IMR-90 (cell line): ENCODE data around the gene RRAGA. TPM values are rescaled to one million over a fixed set of nuclear protein-coding genes. Genes with fewer than 3 reads are reported as not detected.

Experiments used
- ATAC-seq: fragments of 200-7000 bp; cut with Tn5 transposase; 2 replicates; pipeline ENCODE4 v1.9.1; 2020; ENCODE audit warnings: low read depth, mild to moderate bottlenecking, moderate library complexity
- BruUV-seq: library from RNA; stranded (reverse); fragments of 400-500 nt; replicated peaks from 2 replicates; lab custom pipeline; 2021; lab: Mats Ljungman, UMichigan
- CTCF ChIA-PET: fragments of 300-600 bp; formaldehyde crosslinking; extraction: SDS; loops from one replicate; lab custom pipeline; 2021; ENCODE audit warnings: antibody characterized with exemption; lab: Yijun Ruan, JAX
- POLR2A ChIA-PET: fragments of 300-600 bp; sonication (Branson Sonifier 250); formaldehyde crosslinking; loops from one replicate; lab custom pipeline; 2022; ENCODE audit warnings: antibody characterized with exemption; ENCODE audit not compliant: unreplicated experiment; lab: Charles Lee
- DNase-seq: peaks from one replicate; pipeline ENCODE4 v3.0.0; 2013
- H2AFZ ChIP-seq: replicated peaks from 2 replicates; pipeline ENCODE3; 2013; ENCODE audit warnings: low read length, mild to moderate bottlenecking; ENCODE audit not compliant: poor library complexity
- H2AK5ac ChIP-seq: 2 replicates; pipeline ENCODE4 v1.6.1; 2013; ENCODE audit warnings: low read depth, low read length, inconsistent platforms
- H2AK9ac ChIP-seq: replicated peaks from 2 replicates; pipeline ENCODE3; 2013; ENCODE audit warnings: mild to moderate bottlenecking, low read depth, low read length, moderate library complexity; ENCODE audit not compliant: poor library complexity
- H2BK120ac ChIP-seq: 2 replicates; pipeline ENCODE4 v1.6.1; 2013; ENCODE audit warnings: low read depth, low read length, inconsistent platforms
- H2BK15ac ChIP-seq: 3 replicates; pipeline ENCODE4 v1.6.1; 2013; ENCODE audit warnings: low read depth, low read length, inconsistent platforms
- H2BK20ac ChIP-seq: 2 replicates; pipeline ENCODE4 v1.6.1; 2013; ENCODE audit warnings: low read depth, mild to moderate bottlenecking, inconsistent platforms, low read length, moderate library complexity
- H2BK5ac ChIP-seq: 2 replicates; pipeline ENCODE4 v1.6.1; 2013; ENCODE audit warnings: mild to moderate bottlenecking, low read depth, low read length, inconsistent platforms; ENCODE audit not compliant: poor library complexity, severe bottlenecking
- H3K14ac ChIP-seq: replicated peaks from 2 replicates; pipeline ENCODE4 v1.6.1; 2013; ENCODE audit warnings: low read depth, low read length, inconsistent platforms
- H3K18ac ChIP-seq: 2 replicates; pipeline ENCODE4 v1.6.1; 2013; ENCODE audit warnings: low read depth, low read length, control low read depth
- H3K23ac ChIP-seq: 2 replicates; pipeline ENCODE4 v1.6.1; 2013; ENCODE audit warnings: low read depth, low read length, inconsistent platforms
- H3K27ac ChIP-seq: 2 replicates; pipeline ENCODE4 v1.5.1; 2013; ENCODE audit warnings: mild to moderate bottlenecking, control low read depth, low read length; ENCODE audit not compliant: insufficient read depth
- H3K27me3 ChIP-seq: 2 replicates; pipeline ENCODE4 v1.6.1; 2013; ENCODE audit warnings: low read length; ENCODE audit not compliant: control insufficient read depth, insufficient read depth
- H3K36me3 ChIP-seq: 2 replicates; pipeline ENCODE4 v1.6.1; 2013; ENCODE audit warnings: low read length, mixed read lengths; ENCODE audit not compliant: control insufficient read depth, insufficient read depth
- H3K4ac ChIP-seq: 2 replicates; pipeline ENCODE4 v1.6.1; 2013; ENCODE audit warnings: low read depth, low read length, inconsistent platforms
- H3K4me1 ChIP-seq: 2 replicates; pipeline ENCODE4 v1.6.1; 2013; ENCODE audit warnings: low read length, mixed read lengths; ENCODE audit not compliant: control insufficient read depth, insufficient read depth
- H3K4me2 ChIP-seq: 2 replicates; pipeline ENCODE4 v1.6.1; 2013; ENCODE audit warnings: low read depth, mild to moderate bottlenecking, control low read depth, low read length, moderate library complexity
- H3K4me3 ChIP-seq: 2 replicates; pipeline ENCODE4 v1.5.1; 2013; ENCODE audit warnings: low read depth, mild to moderate bottlenecking, control low read depth, low read length, moderate library complexity; ENCODE audit not compliant: insufficient read depth
- H3K56ac ChIP-seq: 2 replicates; pipeline ENCODE4 v1.6.1; 2013; ENCODE audit warnings: low read length, inconsistent platforms; ENCODE audit not compliant: insufficient read depth; ENCODE audit errors: extremely low read depth
- H3K79me1 ChIP-seq, 2 experiments: 2 replicates each; pipeline ENCODE4 v1.6.1; 2013; ENCODE audit warnings: low read length in 2 of 2, inconsistent platforms in 1 of 2, low read depth in 1 of 2
- H3K9ac ChIP-seq: 2 replicates; pipeline ENCODE4 v1.6.1; 2013; ENCODE audit warnings: low read depth, low read length, control low read depth
- H3K9me1 ChIP-seq: 2 replicates; pipeline ENCODE4 v1.6.1; 2013; ENCODE audit warnings: low read length, inconsistent platforms; ENCODE audit not compliant: insufficient read depth
- H3K9me3 ChIP-seq: 2 replicates; pipeline ENCODE4 v1.6.1; 2013; ENCODE audit warnings: low read length; ENCODE audit not compliant: control insufficient read depth, insufficient read depth
- H4K20me1 ChIP-seq: 2 replicates; pipeline ENCODE4 v1.6.1; 2013; ENCODE audit warnings: low read length, inconsistent platforms; ENCODE audit not compliant: insufficient read depth
- H4K5ac ChIP-seq: 2 replicates; pipeline ENCODE4 v1.6.1; 2013; ENCODE audit warnings: mild to moderate bottlenecking, low read depth, low read length, control low read depth
- H4K8ac ChIP-seq, 2 experiments: 2 replicates each; pipeline ENCODE4 v1.6.1; 2013; ENCODE audit warnings: low read depth in 2 of 2, low read length in 2 of 2, control low read depth in 1 of 2, inconsistent platforms in 1 of 2
- H4K91ac ChIP-seq: 2 replicates; pipeline ENCODE4 v1.6.1; 2013; ENCODE audit warnings: low read depth, low read length, inconsistent platforms; ENCODE audit not compliant: insufficient read depth
- CHD1 ChIP-seq: IDR thresholded peaks from 2 replicates; pipeline ENCODE4 v1.6.1; 2012; ENCODE audit warnings: low read depth, low read length, improper control_type of control experiment
- ELK1 ChIP-seq: fragments of 150-350 bp; IDR thresholded peaks from 2 replicates; pipeline ENCODE4 v1.6.1; 2016; ENCODE audit warnings: low read depth, mild to moderate bottlenecking, low read length, moderate library complexity, borderline replicate concordance
- WGBS, 2 experiments: methylation state at CpG; one replicate each; pipeline versions ENCODE4 v1.1.5 to v1.1.7; 2013; ENCODE audit warnings: missing lambda C conversion rate in 2 of 2; ENCODE audit not compliant: insufficient read length in 1 of 2; ENCODE audit errors: extremely low coverage in 2 of 2; 5-methylcytosine and 5-hydroxymethylcytosine counted together
- dilution Hi-C: fragments of 300-500 bp; cut with HindIII; formaldehyde crosslinking; loops from one replicate; pipeline ENCODE4 v1.14.3; 2018; ENCODE audit warnings: low sequenced_read_pairs; ENCODE audit not compliant: unreplicated experiment
- in situ Hi-C: fragments of 300-500 bp; cut with MboI; formaldehyde crosslinking; loops from 3 replicates; pipeline ENCODE4 v1.14.3; 2019; ENCODE audit warnings: low sequenced_read_pairs, inconsistent platforms, mixed read lengths
- intact Hi-C: fragments of 100-400 bp; cut with micrococcal nuclease; formaldehyde crosslinking; loops from 2 replicates; pipeline ENCODE4 v1.10.0; 2022
- polyA plus RNA-seq, 3 experiments: library from polyadenylated mRNA; depleted of rRNA; stranded (reverse); fragments of >200 nt; gene quantifications; 2 replicates each; pipeline ENCODE4 v1.2.3, GENCODE V29; 2012; ENCODE audit warnings: low replicate concordance in 1 of 3
- total RNA-seq: library from RNA; depleted of rRNA; stranded (reverse); fragments of >200 nt; gene quantifications from 2 replicates; pipeline ENCODE4 v1.2.3, GENCODE V29; 2012

Gene RRAGA
- total and polyA plus RNA-seq, 2 of the 4 experiments (the other 2 are of a cell fraction), result 74.7 to 154 TPM

- dilution Hi-C loops, result no loop called here
- 80% methylated on average over 16 of the region's 20 CpGs; no CpG with 5 or more reads in 1 of the 2 experiments for WGBS, 2 experiments
Observed at GRCh38 chr9:19033015-19033414, 16.2 kb upstream of the RRAGA start, which contains the start of gene SAXO1. TSS of gene SAXO1 (minus strand) at chr9:19033209. CDS start at chr9:19032908, 301 bp downstream.

More at GRCh38 chr9:19033015-19033414, 16.2 kb upstream of the RRAGA start, which contains the start of gene SAXO1:
- no peak within 1 kb of the TSS for H2BK120ac ChIP-seq
- H4K20me1 ChIP-seq, result no peaks in the 10 kb centered on the region
- no peak within 1 kb of the TSS for H3K14ac ChIP-seq
- H3K27me3 ChIP-seq, result no peaks in the 10 kb centered on the region; the same call in none of the 2 replicates
- no peaks in the 10 kb centered on the region for H3K79me1 ChIP-seq
- POLR2A ChIA-PET, result no interaction called here
- TF ChIP-seq CHD1 (no peak), ELK1 (no peak)
- H2AK9ac ChIP-seq, result no peak within 1 kb of the TSS
- no peak within 1 kb of the TSS for H3K56ac ChIP-seq
- H3K23ac ChIP-seq, result no peak within 1 kb of the TSS
- H4K5ac ChIP-seq, result no peak within 1 kb of the TSS
- H3K4me2 ChIP-seq, result no peak within 1 kb of the TSS
- H2BK20ac ChIP-seq, result no peak within 1 kb of the TSS
- H2AK5ac ChIP-seq, result no peak within 1 kb of the TSS
- H3K27ac ChIP-seq, result no peak within 1 kb of the TSS
- H3K4me1 ChIP-seq, result no peaks in the 10 kb centered on the region
- BruUV-seq, result no TSS peak
- in situ Hi-C loops (loop anchor here (5.0 to 25.0 kb wide), 2 partner anchors 1221 to 1496 kb away; no protein-coding TSS in a partner anchor), intact Hi-C loops (no loop called here)
- CTCF ChIA-PET, result no interaction called here
- no peak within 1 kb of the TSS for H3K4me3 ChIP-seq
- no peak within 1 kb of the TSS for H2BK5ac ChIP-seq
- DNase-seq, result no peak
- H3K36me3 ChIP-seq, result no peaks in the 10 kb centered on the region
- no peaks in the 10 kb centered on the region for H3K9me1 ChIP-seq
- H4K8ac ChIP-seq, result no peak within 1 kb of the TSS
- no peak within 1 kb of the TSS for H2BK15ac ChIP-seq
- no peaks in the 10 kb centered on the region for H3K9me3 ChIP-seq
- no peak for ATAC-seq
- H2AFZ ChIP-seq, result peak within 1 kb of the TSS; percentile 13
- no peak within 1 kb of the TSS for H4K91ac ChIP-seq
- no peak within 1 kb of the TSS for H3K18ac ChIP-seq
- no peak within 1 kb of the TSS for H3K9ac ChIP-seq
- no peak within 1 kb of the TSS for H3K4ac ChIP-seq
